Neural progenitor cell (in vitro differentiated cells): ENCODE results near the gene DENND2A. TPM values are rescaled to one million over a fixed set of nuclear protein-coding genes. Genes with fewer than 3 reads are reported as not detected.
A peak's percentile ranks its signal among the peaks of the same experiment; 100 is the strongest.

Source experiments
- DNase-seq: peaks from one replicate; pipeline ENCODE4 v3.0.0-alpha.2; 2016; ENCODE audit warnings: low spot score
- H2AFZ ChIP-seq: fragments of 200-600 bp; sonication (generic); replicated peaks from 2 replicates; pipeline ENCODE4 v1.6.1; 2016; ENCODE audit warnings: antibody characterized with exemption
- H3F3A ChIP-seq: fragments of 200-600 bp; sonication (generic); 2 replicates; pipeline ENCODE4 v1.6.1; 2016; ENCODE audit warnings: antibody characterized with exemption, low read depth
- H3K27ac ChIP-seq: fragments of 200-600 bp; sonication (generic); 2 replicates; pipeline ENCODE4 v1.5.1; 2016; ENCODE audit warnings: mild to moderate bottlenecking
- H3K27me3 ChIP-seq: fragments of 200-600 bp; sonication (generic); 2 replicates; pipeline ENCODE4 v1.6.1; 2016; ENCODE audit warnings: mild to moderate bottlenecking, moderate library complexity
- H3K36me3 ChIP-seq: fragments of 200-600 bp; sonication (generic); 2 replicates; pipeline ENCODE4 v1.5.1; 2016
- H3K4me1 ChIP-seq: fragments of 200-600 bp; sonication (generic); 2 replicates; pipeline ENCODE4 v1.6.1; 2016; ENCODE audit warnings: mixed run types
- H3K4me2 ChIP-seq: fragments of 200-600 bp; sonication (generic); 2 replicates; pipeline ENCODE4 v1.6.1; 2016
- H3K4me3 ChIP-seq: fragments of 200-600 bp; sonication (generic); 2 replicates; pipeline ENCODE4 v1.5.1; 2016
- H3K79me2 ChIP-seq: fragments of 200-600 bp; sonication (generic); 2 replicates; pipeline ENCODE4 v1.6.1; 2016; ENCODE audit warnings: low read depth
- H3K9ac ChIP-seq: fragments of 200-600 bp; sonication (generic); 2 replicates; pipeline ENCODE4 v1.6.1; 2016
- H3K9me3 ChIP-seq: fragments of 200-600 bp; sonication (generic); 2 replicates; pipeline ENCODE4 v1.5.1; 2016; ENCODE audit warnings: low read depth
- H4K20me1 ChIP-seq: fragments of 200-600 bp; sonication (generic); 2 replicates; pipeline ENCODE4 v1.6.1; 2016; ENCODE audit warnings: low read depth
- H3K27ac Mint-ChIP-seq: 3 replicates; pipeline ENCODE4 v1.8.0; 2021; ENCODE audit warnings: mixed read lengths
- H3K27me3 Mint-ChIP-seq: 2 replicates; pipeline ENCODE4 v1.8.0; 2022; ENCODE audit warnings: low read depth, mild to moderate bottlenecking, inconsistent platforms, moderate library complexity, mixed read lengths; ENCODE audit not compliant: insufficient read depth
- H3K36me3 Mint-ChIP-seq: 3 replicates; pipeline ENCODE4 v1.8.0; 2021; ENCODE audit warnings: mixed read lengths
- H3K4me1 Mint-ChIP-seq: 3 replicates; pipeline ENCODE4 v1.8.0; 2021; ENCODE audit warnings: mixed read lengths
- H3K4me3 Mint-ChIP-seq: 3 replicates; pipeline ENCODE4 v1.8.0; 2021; ENCODE audit warnings: mild to moderate bottlenecking, moderate library complexity, mixed read lengths
- H3K9me3 Mint-ChIP-seq: 3 replicates; pipeline ENCODE4 v1.8.0; 2020; ENCODE audit warnings: mixed read lengths
- EZH2 ChIP-seq: fragments of 200-600 bp; sonication (generic); IDR thresholded peaks from 2 replicates; pipeline ENCODE4 v1.6.1; 2017; ENCODE audit warnings: antibody characterized with exemption, mild to moderate bottlenecking, moderate library complexity
- EZH2phosphoT487 ChIP-seq: fragments of 200-600 bp; sonication (generic); IDR thresholded peaks from 2 replicates; pipeline ENCODE4 v1.6.1; 2017; ENCODE audit warnings: antibody characterized with exemption
- total RNA-seq: library from RNA; depleted of rRNA; stranded (reverse); fragments of >200 nt; gene quantifications from 2 replicates; pipeline ENCODE4 v1.2.3, GENCODE V29; 2015; ENCODE audit warnings: low replicate concordance
- TF ChIP-seq, protein P1 (sequence below): fragments of 200-600 bp; sonication (generic); IDR thresholded peaks from 2 replicates; pipeline ENCODE4 v1.5.1; 2017; ENCODE audit warnings: antibody characterized with exemption, mild to moderate bottlenecking

DENND2A gene
- total RNA-seq, 1 donor from 2014 or later = 27.0 TPM

DNA sequence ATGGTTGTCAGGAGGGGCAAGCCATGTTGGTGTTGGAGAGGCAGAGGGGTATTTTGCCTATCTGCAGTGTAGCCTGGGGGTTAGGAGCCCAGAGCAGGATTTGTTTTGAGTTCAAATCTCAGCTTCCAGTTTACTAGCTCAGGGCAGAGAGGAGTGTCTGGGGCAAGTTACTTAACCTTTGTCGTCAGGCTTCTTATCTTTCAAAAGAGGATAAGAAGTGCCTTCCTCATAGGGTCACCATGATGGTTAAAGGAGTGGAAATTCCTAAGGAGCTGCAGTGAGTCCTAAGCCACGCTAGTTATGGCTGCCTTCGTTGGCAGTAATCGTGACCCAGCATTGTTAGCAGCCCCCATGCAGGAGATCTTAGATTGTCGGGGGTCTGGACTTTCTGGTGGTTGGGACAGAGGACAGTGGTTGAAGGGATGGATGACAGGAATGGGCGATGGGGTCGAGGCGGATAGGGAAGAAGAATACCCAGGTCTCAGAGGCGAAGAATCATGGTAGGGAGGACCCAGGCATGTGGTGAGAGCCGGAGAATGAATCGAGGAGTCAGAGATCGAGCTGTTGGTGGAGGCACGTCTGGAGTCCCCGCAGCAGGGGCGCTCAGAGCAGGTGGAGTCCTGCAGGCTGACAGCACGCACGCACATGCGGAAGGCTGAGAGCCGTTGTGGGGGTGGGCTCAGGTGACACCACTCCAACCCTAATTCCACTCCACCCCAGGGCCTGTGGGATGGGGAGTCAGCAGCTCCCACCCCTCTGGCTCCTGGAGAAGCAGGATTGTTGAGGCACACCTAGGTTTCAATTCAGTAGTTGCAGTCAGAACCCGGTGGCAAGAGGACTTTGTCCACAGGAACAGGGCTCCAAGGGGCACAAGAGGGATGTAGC is 43.7 kb upstream of the DENND2A start:
- Histone ChIP-seq H3K9me3 (no peaks in the 10 kb centered on the region), H4K20me1 (no peaks in the 10 kb centered on the region), H3K36me3 (no peaks in the 10 kb centered on the region), H3F3A (no peaks in the 10 kb centered on the region), H2AFZ (peak overlapping the region; percentile 91), H3K27ac (no peak overlapping the region), H3K27me3 (no peaks in the 10 kb centered on the region), H3K4me2 (peak overlapping the region; percentile 52), H3K4me1 (peaks cover 13% of the 10 kb centered on the region), H3K79me2 (no peaks in the 10 kb centered on the region), H3K9ac (no peak overlapping the region), H3K4me3 (no peak overlapping the region)
- TF ChIP-seq EZH2 = no peak
- TF ChIP-seq EZH2phosphoT487 = no peak
- peaks cover 16% of the 10 kb centered on the region for H3K4me1 Mint-ChIP-seq
- peak overlapping the region; percentile 57 for H3K27ac Mint-ChIP-seq
- DNase-seq = no peak
- no peaks in the 10 kb centered on the region for H3K9me3 Mint-ChIP-seq
- H3K4me3 Mint-ChIP-seq = no peak overlapping the region
- no peaks in the 10 kb centered on the region for H3K36me3 Mint-ChIP-seq
- peaks cover 7% of the 10 kb centered on the region for H3K27me3 Mint-ChIP-seq

DNA sequence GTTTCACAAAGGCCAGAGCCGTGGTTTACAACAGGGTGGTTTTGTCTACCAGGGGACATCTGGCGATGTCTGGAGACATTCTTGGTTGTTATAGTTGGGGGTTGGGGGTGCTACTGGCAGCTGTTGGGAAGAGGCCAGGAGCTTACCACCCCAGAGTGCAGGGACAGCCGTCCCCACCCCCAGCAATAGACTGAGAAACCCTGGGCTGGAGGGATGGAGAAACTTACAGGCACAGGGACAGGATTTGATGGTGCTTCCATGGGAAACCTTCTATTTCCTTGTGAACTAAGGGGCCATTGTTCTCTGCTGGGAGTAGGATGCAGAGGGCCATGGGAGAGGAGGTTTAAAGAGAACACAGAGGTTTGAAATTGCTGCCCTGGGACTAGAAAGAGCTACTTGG is 43.0 kb upstream of the DENND2A start:
- TF ChIP-seq EZH2 (no peak), EZH2phosphoT487 (no peak)
- TF ChIP-seq, protein P1, sequence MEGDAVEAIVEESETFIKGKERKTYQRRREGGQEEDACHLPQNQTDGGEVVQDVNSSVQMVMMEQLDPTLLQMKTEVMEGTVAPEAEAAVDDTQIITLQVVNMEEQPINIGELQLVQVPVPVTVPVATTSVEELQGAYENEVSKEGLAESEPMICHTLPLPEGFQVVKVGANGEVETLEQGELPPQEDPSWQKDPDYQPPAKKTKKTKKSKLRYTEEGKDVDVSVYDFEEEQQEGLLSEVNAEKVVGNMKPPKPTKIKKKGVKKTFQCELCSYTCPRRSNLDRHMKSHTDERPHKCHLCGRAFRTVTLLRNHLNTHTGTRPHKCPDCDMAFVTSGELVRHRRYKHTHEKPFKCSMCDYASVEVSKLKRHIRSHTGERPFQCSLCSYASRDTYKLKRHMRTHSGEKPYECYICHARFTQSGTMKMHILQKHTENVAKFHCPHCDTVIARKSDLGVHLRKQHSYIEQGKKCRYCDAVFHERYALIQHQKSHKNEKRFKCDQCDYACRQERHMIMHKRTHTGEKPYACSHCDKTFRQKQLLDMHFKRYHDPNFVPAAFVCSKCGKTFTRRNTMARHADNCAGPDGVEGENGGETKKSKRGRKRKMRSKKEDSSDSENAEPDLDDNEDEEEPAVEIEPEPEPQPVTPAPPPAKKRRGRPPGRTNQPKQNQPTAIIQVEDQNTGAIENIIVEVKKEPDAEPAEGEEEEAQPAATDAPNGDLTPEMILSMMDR = no peak
- no peak overlapping the region for H3K4me3 Mint-ChIP-seq
- DNase-seq = peak; percentile 23
- Histone ChIP-seq H4K20me1 (no peaks in the 10 kb centered on the region), H2AFZ (peak overlapping the region; percentile 91), H3K36me3 (no peaks in the 10 kb centered on the region), H3F3A (no peaks in the 10 kb centered on the region), H3K27ac (no peak overlapping the region), H3K9me3 (no peaks in the 10 kb centered on the region), H3K4me1 (peaks cover 13% of the 10 kb centered on the region), H3K4me3 (no peak overlapping the region), H3K4me2 (peak overlapping the region; percentile 52), H3K9ac (no peak overlapping the region), H3K79me2 (no peaks in the 10 kb centered on the region), H3K27me3 (no peaks in the 10 kb centered on the region)
- H3K27ac Mint-ChIP-seq = peak overlapping the region; percentile 35
- H3K36me3 Mint-ChIP-seq = no peaks in the 10 kb centered on the region
- H3K4me1 Mint-ChIP-seq = peaks cover 16% of the 10 kb centered on the region
- peaks cover 7% of the 10 kb centered on the region for H3K27me3 Mint-ChIP-seq
- no peaks in the 10 kb centered on the region for H3K9me3 Mint-ChIP-seq

GRCh38 chr7:140681766-140682165 is 41.2 kb upstream of the DENND2A start:
- Mint-ChIP-seq H3K36me3 (no peaks in the 10 kb centered on the region), H3K9me3 (no peaks in the 10 kb centered on the region), H3K27me3 (peaks cover 4% of the 10 kb centered on the region), H3K27ac (no peak overlapping the region), H3K4me1 (peaks cover 16% of the 10 kb centered on the region), H3K4me3 (no peak overlapping the region)
- no peaks in the 10 kb centered on the region for H3F3A ChIP-seq
- H2AFZ ChIP-seq = no peak overlapping the region
- H3K79me2 ChIP-seq = no peaks in the 10 kb centered on the region
- H3K27me3 ChIP-seq = no peaks in the 10 kb centered on the region
- H3K9ac ChIP-seq = no peak overlapping the region
- H3K36me3 ChIP-seq = no peaks in the 10 kb centered on the region
- no peaks in the 10 kb centered on the region for H4K20me1 ChIP-seq
- H3K4me2 ChIP-seq = no peak overlapping the region
- no peak overlapping the region for H3K27ac ChIP-seq
- H3K4me1 ChIP-seq = peaks cover 13% of the 10 kb centered on the region
- DNase-seq = no peak
- TF ChIP-seq EZH2 (no peak), EZH2phosphoT487 (no peak)
- TF ChIP-seq, protein P1 = no peak
- no peaks in the 10 kb centered on the region for H3K9me3 ChIP-seq
- no peak overlapping the region for H3K4me3 ChIP-seq

DNA sequence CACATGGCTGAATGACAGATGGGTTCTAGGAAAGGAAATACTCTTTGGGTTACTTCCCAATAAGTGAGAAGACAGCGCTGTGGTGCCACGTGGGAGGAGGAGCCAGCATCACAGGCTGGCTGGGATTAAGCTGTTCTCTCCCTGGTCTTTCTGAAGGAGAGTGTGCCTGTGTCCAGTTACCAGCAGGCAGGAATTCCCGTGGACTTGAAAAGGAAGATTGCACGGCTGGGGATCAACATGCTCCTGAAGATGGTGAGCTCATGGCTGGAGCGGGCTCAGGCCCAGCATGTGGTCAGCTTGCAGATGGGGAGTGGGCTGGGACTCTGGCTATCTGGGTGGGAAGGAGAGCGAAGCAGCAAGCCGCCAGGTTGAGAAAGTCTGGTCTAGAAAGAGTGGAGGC is 40.3 kb upstream of the DENND2A start:
- Histone ChIP-seq H3K27me3 (no peaks in the 10 kb centered on the region), H3K9ac (no peak overlapping the region), H2AFZ (no peak overlapping the region), H3K79me2 (no peaks in the 10 kb centered on the region), H3K9me3 (no peaks in the 10 kb centered on the region), H3K4me3 (no peak overlapping the region), H3F3A (no peaks in the 10 kb centered on the region), H3K4me2 (no peak overlapping the region), H3K4me1 (peaks cover 13% of the 10 kb centered on the region), H3K36me3 (no peaks in the 10 kb centered on the region), H3K27ac (no peak overlapping the region), H4K20me1 (no peaks in the 10 kb centered on the region)
- no peak overlapping the region for H3K4me3 Mint-ChIP-seq
- peaks cover 16% of the 10 kb centered on the region for H3K4me1 Mint-ChIP-seq
- TF ChIP-seq, protein P1 = no peak
- TF ChIP-seq EZH2 (no peak), EZH2phosphoT487 (no peak)
- H3K27me3 Mint-ChIP-seq = peaks cover 4% of the 10 kb centered on the region
- H3K27ac Mint-ChIP-seq = no peak overlapping the region
- H3K9me3 Mint-ChIP-seq = no peaks in the 10 kb centered on the region
- DNase-seq = no peak
- H3K36me3 Mint-ChIP-seq = no peaks in the 10 kb centered on the region
